Stomach (tissue), 9 donors: ENCODE data around the gene MRGPRG. TPM values are rescaled to one million over a fixed set of nuclear protein-coding genes. Genes with fewer than 3 reads are reported as not detected.

Experiments
- DNase-seq, 2 donors: peaks; one replicate each; pipeline versions ENCODE4 v3.0.0 to v3.0.0-alpha.2; 2013 to 2019
- H3K27ac ChIP-seq, 5 donors: fragments of 200-600 bp in 4 of 5; sonication (generic) in 4 of 5; one replicate each; pipeline ENCODE4 v1.5.1; 2013 to 2019; ENCODE audit warnings: mild to moderate bottlenecking in 1 of 5, moderate library complexity in 1 of 5
- H3K27me3 ChIP-seq, 3 donors: fragments of 200-600 bp; sonication (generic); one replicate each; pipeline ENCODE4 v1.5.1; 2017 to 2019; ENCODE audit warnings: mixed run types in 1 of 3
- H3K36me3 ChIP-seq, 4 donors: fragments of 200-600 bp; sonication (generic); 1 replicate in 3 of 4; 2 replicates in 1 of 4; pipeline ENCODE4 v1.5.1; 2016 to 2019
- H3K4me1 ChIP-seq, 4 donors: fragments of 200-600 bp; sonication (generic); one replicate each; pipeline ENCODE4 v1.5.1; 2016 to 2019
- H3K4me3 ChIP-seq, 4 donors: fragments of 200-600 bp; sonication (generic) in 3 of 4; one replicate each; pipeline ENCODE4 v1.5.1; 2016 to 2019; ENCODE audit warnings: mild to moderate bottlenecking in 1 of 4
- H3K9me3 ChIP-seq, 4 donors: fragments of 200-600 bp; sonication (generic); one replicate each; pipeline ENCODE4 v1.5.1; 2016 to 2019
- CTCF ChIP-seq, 7 experiments: fragments of 450-650 bp in 4 of 7; fragments of 200-600 bp in 3 of 7; sonication (generic) in 3 of 7; IDR thresholded peaks; one replicate each; pipeline ENCODE4 v1.5.1; 2016 to 2019; ENCODE audit warnings: antibody characterized with exemption in 7 of 7, control low read depth in 2 of 7, mild to moderate bottlenecking in 1 of 7
- EP300 ChIP-seq: sonication (generic); formaldehyde crosslinking; IDR thresholded peaks from one replicate; pipeline ENCODE4 v1.6.1; 2017; ENCODE audit warnings: antibody characterized with exemption
- POLR2A ChIP-seq, 4 donors: fragments of 450-650 bp; IDR thresholded peaks; one replicate each; pipeline ENCODE4 v1.6.1; 2016; ENCODE audit warnings: antibody characterized with exemption in 4 of 4, control low read depth in 2 of 4, mild to moderate bottlenecking in 1 of 4, moderate library complexity in 1 of 4
- POLR2AphosphoS5 ChIP-seq, 3 donors: sonication (generic); formaldehyde crosslinking; IDR thresholded peaks; one replicate each; pipeline ENCODE4 v1.6.1; 2016; ENCODE audit warnings: antibody characterized with exemption in 3 of 3
- WGBS, 5 donors: extraction: QIAGEN DNeasy Blood & Tissue Kit in 3 of 5; methylation state at CpG; one replicate each; pipeline versions ENCODE4 v1.1.5 to v1.1.7; 2013 to 2018; 5-methylcytosine and 5-hydroxymethylcytosine counted together
- intact Hi-C: fragments of 100-400 bp; cut with DNase I; formaldehyde crosslinking; loops from one replicate; pipeline ENCODE4 v1.15.1; 2023; ENCODE audit warnings: low total_unique reads
- polyA plus RNA-seq, 3 donors: library from polyadenylated mRNA; stranded (reverse); fragments of 200-250 nt; gene quantifications; one replicate each; pipeline ENCODE4 v1.2.3, GENCODE V29; 2013
- total RNA-seq, 5 donors: library from RNA; depleted of rRNA; stranded (reverse); fragments of >200 nt; gene quantifications; one replicate each; pipeline versions ENCODE4 v1.1.0 to v1.2.3, GENCODE V29; 2014 to 2016
- donor health status: healthy with polysubstance abuse.
- donor health status: Bipolar disorder and iron deficiency.
- donor health status: healthy.

The MRGPRG gene
- total and polyA plus RNA-seq, 8 donors: not detected

DNA sequence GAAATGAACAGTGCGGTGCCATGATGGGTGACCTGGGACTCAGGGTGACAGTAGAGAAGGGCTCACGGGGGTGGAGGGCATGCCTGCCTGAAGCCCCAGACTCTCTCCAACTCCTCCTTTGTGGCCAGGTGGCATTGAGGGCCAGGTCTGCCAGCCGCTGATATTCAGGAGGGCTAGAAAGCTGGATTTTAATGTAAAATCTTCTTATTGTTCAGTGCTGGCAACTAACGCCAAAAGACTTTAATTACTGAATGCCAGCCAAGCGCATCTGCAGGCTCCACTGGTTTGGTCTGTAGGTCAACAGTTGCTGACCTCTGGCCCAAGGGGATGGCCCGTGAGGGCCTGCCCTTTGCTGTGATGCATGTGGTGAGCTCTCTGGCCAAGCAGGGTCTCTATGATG, 10.3 kb downstream of the MRGPRG start:
- H3K36me3 ChIP-seq: no peaks in the 10 kb centered on the region
- intact Hi-C loops: no loop called here
- TF ChIP-seq EP300: no peak
- TF ChIP-seq CTCF (IDR thresholded peaks at IDR 0.05): no peak
- no peak for TF ChIP-seq POLR2A (IDR thresholded peaks at IDR 0.05)
- no peak for TF ChIP-seq POLR2AphosphoS5 (IDR thresholded peaks at IDR 0.05)
- DNase-seq: no peak
- H3K9me3 ChIP-seq: peaks cover 0 to 17% (median 12%) of the 10 kb centered on the region in 4 donors
- no peak overlapping the region for H3K4me3 ChIP-seq
- H3K27me3 ChIP-seq: peaks cover under 1 to 19% (median 12%) of the 10 kb centered on the region in 3 donors
- peaks cover 2 to 15% (median 10%) of the 10 kb centered on the region in 4 donors for H3K4me1 ChIP-seq
- no peak overlapping the region for H3K27ac ChIP-seq
- 76 to 90% (median 84%) methylated on average over 6 of the region's 6 CpGs for WGBS, 5 donors

GRCh38 chr11:3207526-3208189, 11.0 kb downstream of the MRGPRG start:
- Histone ChIP-seq H3K4me3 (no peak overlapping the region), H3K27ac (no peak overlapping the region), H3K4me1 (peaks cover 7 to 21% (median 13%) of the 10 kb centered on the region in 4 donors), H3K36me3 (no peaks in the 10 kb centered on the region), H3K9me3 (peaks cover 0 to 17% (median 12%) of the 10 kb centered on the region in 4 donors), H3K27me3 (peaks cover 6 to 25% (median 18%) of the 10 kb centered on the region in 3 donors)
- intact Hi-C loops: no loop called here
- WGBS, 5 donors: 75 to 82% (median 76%) methylated on average over 7 to 8 of the region's 8 CpGs
- TF ChIP-seq POLR2AphosphoS5 (IDR thresholded peaks at IDR 0.05) (no peak), CTCF (IDR thresholded peaks at IDR 0.05) (no peak), POLR2A (IDR thresholded peaks at IDR 0.05) (no peak), EP300 (no peak)
- no peak for DNase-seq

GRCh38 chr11:3206922-3207204, 11.8 kb downstream of the MRGPRG start:
- no peak for DNase-seq
- Histone ChIP-seq H3K9me3 (peaks cover 0 to 15% (median 11%) of the 10 kb centered on the region in 4 donors), H3K4me3 (no peak overlapping the region), H3K4me1 (peaks cover 7 to 21% (median 13%) of the 10 kb centered on the region in 4 donors), H3K27ac (no peak overlapping the region), H3K36me3 (no peaks in the 10 kb centered on the region), H3K27me3 (peaks cover 6 to 33% (median 26%) of the 10 kb centered on the region in 3 donors)
- TF ChIP-seq CTCF (IDR thresholded peaks at IDR 0.05): no peak
- intact Hi-C loops: no loop called here
- WGBS, 5 donors: 91 to 100% (median 96%) methylated on average over 1 of the region's 1 CpG

- peaks cover 6 to 38% (median 32%) of the 10 kb centered on the region in 3 donors for H3K27me3 ChIP-seq
- H3K9me3 ChIP-seq: peaks cover 0 to 10% (median 5%) of the 10 kb centered on the region in 4 donors
- H3K27ac ChIP-seq: no peak overlapping the region
- no peak for DNase-seq
- intact Hi-C loops: no loop called here
- H3K4me3 ChIP-seq: no peak overlapping the region
- H3K36me3 ChIP-seq: no peaks in the 10 kb centered on the region
- WGBS, 5 donors: 72 to 83% (median 80%) methylated on average over 8 of the region's 8 CpGs
- TF ChIP-seq POLR2AphosphoS5 (IDR thresholded peaks at IDR 0.05): no peak
- no peak for TF ChIP-seq EP300
- TF ChIP-seq CTCF (IDR thresholded peaks at IDR 0.05): no peak
- no peak for TF ChIP-seq POLR2A (IDR thresholded peaks at IDR 0.05)
- H3K4me1 ChIP-seq: peaks cover 7 to 21% (median 13%) of the 10 kb centered on the region in 4 donors
Observed at GRCh38 chr11:3206156-3206921, 12.3 kb downstream of the MRGPRG start.
